Gastrocnemius medialis (tissue), 4 donors: ENCODE measurements around the gene TSC22D3. TPM values are rescaled to one million over a fixed set of nuclear protein-coding genes. Genes with fewer than 3 reads are reported as not detected.

ENCODE experiments used
- ATAC-seq, 2 donors: fragments of 150-250 bp; one replicate each; pipeline ENCODE4 v1.9.1; 2016
- DNase-seq, 2 donors: peaks; one replicate each; pipeline ENCODE4 v3.0.0-alpha.2; 2019
- H3K27ac ChIP-seq, 4 donors: fragments of 200-600 bp; sonication (generic); 1 replicate in 1 of 4; 2 replicates in 3 of 4; pipeline ENCODE4 v1.5.1; 2016 to 2018; ENCODE audit warnings: mild to moderate bottlenecking in 2 of 4, moderate library complexity in 1 of 4
- H3K27me3 ChIP-seq, 3 donors: fragments of 200-600 bp; sonication (generic) in 2 of 3; 1 replicate in 1 of 3; 2 replicates in 2 of 3; pipeline versions ENCODE4 v1.5.1 to v1.6.0; 2016 to 2019; ENCODE audit warnings: mild to moderate bottlenecking in 1 of 3, moderate library complexity in 1 of 3
- H3K36me3 ChIP-seq, 2 donors: fragments of 200-600 bp; sonication (generic) in 1 of 2; one replicate each; pipeline ENCODE4 v1.5.1; 2017 to 2018
- H3K4me1 ChIP-seq, 2 donors: fragments of 200-600 bp; sonication (generic) in 1 of 2; one replicate each; pipeline ENCODE4 v1.5.1; 2016 to 2017; ENCODE audit warnings: mild to moderate bottlenecking in 2 of 2
- H3K4me3 ChIP-seq, 4 donors: fragments of 200-600 bp; sonication (generic) in 3 of 4; 1 replicate in 1 of 4; 2 replicates in 3 of 4; pipeline ENCODE4 v1.5.1; 2016 to 2019; ENCODE audit warnings: mild to moderate bottlenecking in 2 of 4
- H3K9me3 ChIP-seq, 3 donors: fragments of 200-600 bp; sonication (generic) in 2 of 3; 1 replicate in 1 of 3; 2 replicates in 2 of 3; pipeline ENCODE4 v1.5.1; 2016 to 2019
- POLR2A ChIP-seq, 2 donors: fragments of 450-650 bp; IDR thresholded peaks; one replicate each; pipeline ENCODE4 v1.6.1; 2017; ENCODE audit warnings: antibody characterized with exemption in 2 of 2, mild to moderate bottlenecking in 2 of 2, moderate library complexity in 2 of 2
- in situ Hi-C, 4 donors: fragments of 200-750 bp; cut with MboI; loops; one replicate each; pipeline versions ENCODE4 v1.15.0 to v1.8.0; 2017; ENCODE audit warnings: low sequenced_read_pairs in 4 of 4
- intact Hi-C: fragments of 100-400 bp; cut with DNase I; formaldehyde crosslinking; loops from one replicate; pipeline ENCODE4 v1.15.1; 2023; ENCODE audit warnings: low total_unique reads
- total RNA-seq, 4 donors: library from RNA; depleted of rRNA; stranded (reverse); fragments of >200 nt; gene quantifications; one replicate each; pipeline versions ENCODE4 v1.1.0 to v1.2.3, GENCODE V29; 2016
- TF ChIP-seq, protein P1 (sequence below), 5 experiments: fragments of 450-650 bp in 3 of 5; fragments of 200-600 bp in 2 of 5; sonication (generic) in 2 of 5; IDR thresholded peaks in 4 of 5; conservative IDR thresholded peaks in 1 of 5; 1 replicate in 4 of 5; 2 replicates in 1 of 5; pipeline ENCODE4 v1.5.1; 2016 to 2019; ENCODE audit warnings: antibody characterized with exemption in 5 of 5, mild to moderate bottlenecking in 3 of 5, moderate library complexity in 3 of 5

TSC22D3 gene
- total RNA-seq, 4 donors from 2014 or later, result 689 to 1,948 (median 1,054) TPM

DNA sequence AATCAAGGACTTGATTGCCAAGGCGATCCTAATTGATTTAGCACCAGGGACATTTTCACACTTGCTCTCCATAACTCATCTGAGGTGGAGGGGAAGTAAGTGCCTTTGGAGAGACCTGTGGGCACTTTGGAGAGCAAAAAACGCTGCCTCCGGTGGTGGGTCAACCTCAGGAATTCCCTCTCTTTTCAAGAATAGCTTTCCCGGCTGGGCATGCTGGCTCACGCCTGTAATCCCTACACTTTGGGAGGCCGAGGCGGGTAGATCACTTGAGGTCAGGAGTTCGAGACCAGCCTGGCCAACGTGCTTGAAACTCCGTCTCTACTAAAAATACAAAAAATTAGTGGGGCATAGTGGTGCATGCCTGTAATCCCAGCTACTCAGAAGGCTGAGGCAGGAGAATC lies 98.1 kb downstream of the TSC22D3 start:
- TF ChIP-seq, protein P1, sequence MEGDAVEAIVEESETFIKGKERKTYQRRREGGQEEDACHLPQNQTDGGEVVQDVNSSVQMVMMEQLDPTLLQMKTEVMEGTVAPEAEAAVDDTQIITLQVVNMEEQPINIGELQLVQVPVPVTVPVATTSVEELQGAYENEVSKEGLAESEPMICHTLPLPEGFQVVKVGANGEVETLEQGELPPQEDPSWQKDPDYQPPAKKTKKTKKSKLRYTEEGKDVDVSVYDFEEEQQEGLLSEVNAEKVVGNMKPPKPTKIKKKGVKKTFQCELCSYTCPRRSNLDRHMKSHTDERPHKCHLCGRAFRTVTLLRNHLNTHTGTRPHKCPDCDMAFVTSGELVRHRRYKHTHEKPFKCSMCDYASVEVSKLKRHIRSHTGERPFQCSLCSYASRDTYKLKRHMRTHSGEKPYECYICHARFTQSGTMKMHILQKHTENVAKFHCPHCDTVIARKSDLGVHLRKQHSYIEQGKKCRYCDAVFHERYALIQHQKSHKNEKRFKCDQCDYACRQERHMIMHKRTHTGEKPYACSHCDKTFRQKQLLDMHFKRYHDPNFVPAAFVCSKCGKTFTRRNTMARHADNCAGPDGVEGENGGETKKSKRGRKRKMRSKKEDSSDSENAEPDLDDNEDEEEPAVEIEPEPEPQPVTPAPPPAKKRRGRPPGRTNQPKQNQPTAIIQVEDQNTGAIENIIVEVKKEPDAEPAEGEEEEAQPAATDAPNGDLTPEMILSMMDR (IDR thresholded peaks at IDR 0.05 in 4 of 5, conservative IDR thresholded peaks at IDR 0.05 in 1 of 5), result no peak
- no peak for TF ChIP-seq POLR2A (IDR thresholded peaks at IDR 0.05)
- ATAC-seq, result no peak
- H3K4me3 ChIP-seq, result peak overlapping the region; percentile 6 to 67 (median 50)
- in situ Hi-C loops (loop anchor here in 2 of 4 donors (5.0 kb wide), 1 partner anchor 40 kb away; no protein-coding TSS in a partner anchor), intact Hi-C loops (no loop called here)
- no peaks in the 10 kb centered on the region for H3K36me3 ChIP-seq
- no peaks in the 10 kb centered on the region for H3K27me3 ChIP-seq
- no peak for DNase-seq
- H3K27ac ChIP-seq, result peak overlapping the region; percentile 89 to 94 (median 92)
- no peaks in the 10 kb centered on the region for H3K9me3 ChIP-seq
- H3K4me1 ChIP-seq, result peaks cover 21 to 24% of the 10 kb centered on the region in 2 donors

DNA sequence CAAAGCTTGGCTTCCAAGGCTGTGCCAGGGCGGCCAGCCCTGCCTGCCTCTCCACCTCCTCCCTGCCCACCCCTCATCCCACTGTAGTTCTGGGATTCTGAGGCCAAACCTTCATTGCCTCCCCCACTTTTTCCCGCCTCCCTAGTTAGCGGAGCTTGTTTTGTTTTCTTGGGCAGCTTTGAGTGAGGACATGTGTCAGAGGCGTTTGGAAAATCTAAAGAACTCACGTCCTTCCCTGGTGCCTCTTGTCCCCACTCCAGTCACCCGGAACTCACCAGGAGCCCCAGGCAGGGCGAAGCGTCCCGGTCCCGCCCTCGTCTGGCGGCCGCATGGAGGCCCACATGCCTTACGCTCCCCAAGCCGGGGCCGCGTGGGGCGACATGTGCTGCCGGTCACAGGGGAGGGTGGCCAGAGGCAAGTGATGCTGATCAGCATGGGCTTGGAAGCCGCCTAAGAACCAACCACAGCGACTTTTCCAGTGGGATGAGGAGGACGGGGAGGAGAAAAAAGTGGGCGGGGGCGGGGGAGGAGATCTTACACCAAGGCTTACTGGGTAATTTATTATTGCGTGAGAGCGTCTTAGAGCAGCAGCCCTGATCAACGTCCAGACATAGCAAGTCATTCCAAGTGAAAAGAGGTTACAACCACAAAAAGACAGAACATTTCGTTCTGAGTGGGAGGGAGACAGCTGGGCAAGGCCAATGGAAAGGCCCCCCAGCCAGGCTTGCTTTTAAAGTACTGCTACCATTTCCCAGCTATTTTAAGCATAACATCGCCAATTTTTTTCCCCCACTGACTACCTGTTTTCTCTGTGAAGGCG lies 98.8 kb downstream of the TSC22D3 start:
- in situ Hi-C loops (loop anchor here in 2 of 4 donors (5.0 kb wide), 1 partner anchor 41 kb away; no protein-coding TSS in a partner anchor), intact Hi-C loops (no loop called here)
- Histone ChIP-seq H3K9me3 (no peaks in the 10 kb centered on the region), H3K4me3 (peak overlapping the region; percentile 64 to 68 (median 67)), H3K4me1 (peaks cover 18 to 24% of the 10 kb centered on the region in 2 donors), H3K27me3 (no peaks in the 10 kb centered on the region), H3K27ac (peak overlapping the region; percentile 89 to 94 (median 92)), H3K36me3 (no peaks in the 10 kb centered on the region)
- peak; percentile 66 to 82 for TF ChIP-seq POLR2A (IDR thresholded peaks at IDR 0.05)
- TF ChIP-seq, protein P1 (IDR thresholded peaks at IDR 0.05 in 4 of 5, conservative IDR thresholded peaks at IDR 0.05 in 1 of 5), result no peak
- peak; percentile 52 to 65 for ATAC-seq
- peak; percentile 83 to 87 for DNase-seq

DNA sequence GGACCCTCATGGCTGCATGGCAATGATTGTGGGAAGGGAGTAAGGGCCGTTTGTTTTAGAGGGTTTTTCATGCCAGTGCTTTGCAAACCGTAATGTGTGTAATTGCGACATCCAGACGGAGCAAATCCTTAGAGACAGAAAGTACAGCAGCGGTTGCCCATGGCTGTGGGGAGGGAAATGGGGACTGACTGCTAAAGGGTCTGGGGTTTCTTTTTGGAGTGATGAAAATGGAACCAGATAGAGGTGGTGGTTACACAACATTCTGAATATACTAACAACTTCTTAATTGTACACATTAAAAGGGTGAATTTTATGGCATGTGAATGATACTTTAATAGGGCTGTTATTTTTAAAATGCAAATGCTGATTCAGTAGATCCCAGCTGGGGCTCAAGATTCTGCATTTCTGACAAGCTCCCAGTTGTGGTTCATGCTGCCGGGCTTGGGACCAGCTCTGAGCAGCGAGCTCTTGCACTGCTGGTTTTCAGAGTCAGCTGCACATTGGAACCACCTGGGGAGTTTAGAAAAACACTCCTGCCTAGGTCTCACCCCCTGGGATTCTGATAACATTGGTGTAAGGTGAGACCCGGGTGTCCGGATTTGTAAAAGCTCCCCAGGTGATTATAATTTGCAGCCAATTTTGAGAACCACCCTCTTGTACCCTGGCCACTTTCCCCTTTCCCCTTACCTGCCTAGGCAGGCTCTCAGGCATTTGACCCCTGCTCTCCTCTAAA lies 99.6 kb downstream of the TSC22D3 start:
- DNase-seq, result peak; percentile 48 to 56
- ATAC-seq, result peak; percentile 30 to 43
- no peaks in the 10 kb centered on the region for H3K36me3 ChIP-seq
- intact Hi-C loops, result loop anchor here (1.0 kb wide), 1 partner anchor 42 kb away; no protein-coding TSS in a partner anchor
- H3K4me1 ChIP-seq, result peaks cover 18 to 24% of the 10 kb centered on the region in 2 donors
- H3K27me3 ChIP-seq, result no peaks in the 10 kb centered on the region
- H3K27ac ChIP-seq, result peak overlapping the region; percentile 89 to 94 (median 92)
- in situ Hi-C loops, result loop anchor here in 2 of 4 donors (5.0 kb wide), 1 partner anchor 41 kb away; no protein-coding TSS in a partner anchor
- peak overlapping the region; percentile 64 to 68 (median 67) for H3K4me3 ChIP-seq
- TF ChIP-seq POLR2A (IDR thresholded peaks at IDR 0.05), result peak in 1 of 2 donors; percentile 16
- TF ChIP-seq, protein P1 (IDR thresholded peaks at IDR 0.05 in 4 of 5, conservative IDR thresholded peaks at IDR 0.05 in 1 of 5), result no peak
- no peaks in the 10 kb centered on the region for H3K9me3 ChIP-seq

DNA sequence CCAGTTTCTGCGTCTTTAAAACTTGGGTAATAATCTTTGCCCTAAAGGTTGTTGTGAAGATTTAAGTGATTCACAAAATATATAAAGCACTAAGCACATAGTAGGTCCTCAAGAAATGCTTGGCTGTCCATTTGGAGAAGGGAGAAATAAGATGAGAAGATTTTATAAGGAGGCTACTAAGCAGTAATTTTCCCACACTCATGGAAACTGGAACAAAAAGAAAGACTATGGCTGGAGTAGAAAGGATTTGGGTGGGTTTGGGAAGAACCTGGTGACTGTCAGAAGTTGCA lies 100.3 kb downstream of the TSC22D3 start:
- in situ Hi-C loops (loop anchor here in 2 of 4 donors (5.0 kb wide), 1 partner anchor 42 kb away; no protein-coding TSS in a partner anchor), intact Hi-C loops (loop anchor here (1.0 kb wide), 1 partner anchor 43 kb away; no protein-coding TSS in a partner anchor)
- Histone ChIP-seq H3K27me3 (no peaks in the 10 kb centered on the region), H3K9me3 (no peaks in the 10 kb centered on the region), H3K4me3 (peak overlapping the region in 3 of 4 donors; percentile 64 to 68 (median 67)), H3K36me3 (no peaks in the 10 kb centered on the region), H3K4me1 (peaks cover 18 to 24% of the 10 kb centered on the region in 2 donors), H3K27ac (peak overlapping the region; percentile 89 to 94 (median 92))
- ATAC-seq (no peak), DNase-seq (no peak)
- TF ChIP-seq, protein P1 (IDR thresholded peaks at IDR 0.05 in 4 of 5, conservative IDR thresholded peaks at IDR 0.05 in 1 of 5), result no peak
- no peak for TF ChIP-seq POLR2A (IDR thresholded peaks at IDR 0.05)
